Head of caudate nucleus (tissue), 42 donors: Measurements from ENCODE around the gene RIPOR2.
"Not testable (repeated sequence)": the region's sequence is repeated elsewhere in the genome, so short reads cannot be mapped to it uniquely, and the experiment has no call there.

Experiments used
- DNase-seq, 42 donors: peaks; one replicate each; pipeline versions ENCODE4 v3.0.0 to v3.0.0-alpha.2; 2020 to 2021; ENCODE audit warnings: mixed read lengths in 7 of 42
- intact Hi-C: fragments of 100-400 bp; cut with DNase I; formaldehyde crosslinking; loops from one replicate; pipeline ENCODE4 v1.15.0; 2022

The RIPOR2 gene

GRCh38 chr6:24890471-24890870 is 45.3 kb downstream of the RIPOR2 start:
- no peak for DNase-seq

GRCh38 chr6:24888715-24889370 is 46.9 kb downstream of the RIPOR2 start:
- DNase-seq = no peak
- intact Hi-C loops = no loop called here

More at GRCh38 chr6:24890471-24890870, 45.3 kb downstream of the RIPOR2 start:
- intact Hi-C loops = no loop called here

- intact Hi-C loops = no loop called here
- no peak for DNase-seq
These were observed 48.1 kb downstream of the RIPOR2 start for GRCh38 chr6:24887545-24888140.

GRCh38 chr6:24883618-24884017 is 52.1 kb downstream of the RIPOR2 start:
- no peak for DNase-seq
- intact Hi-C loops = no loop called here

DNA sequence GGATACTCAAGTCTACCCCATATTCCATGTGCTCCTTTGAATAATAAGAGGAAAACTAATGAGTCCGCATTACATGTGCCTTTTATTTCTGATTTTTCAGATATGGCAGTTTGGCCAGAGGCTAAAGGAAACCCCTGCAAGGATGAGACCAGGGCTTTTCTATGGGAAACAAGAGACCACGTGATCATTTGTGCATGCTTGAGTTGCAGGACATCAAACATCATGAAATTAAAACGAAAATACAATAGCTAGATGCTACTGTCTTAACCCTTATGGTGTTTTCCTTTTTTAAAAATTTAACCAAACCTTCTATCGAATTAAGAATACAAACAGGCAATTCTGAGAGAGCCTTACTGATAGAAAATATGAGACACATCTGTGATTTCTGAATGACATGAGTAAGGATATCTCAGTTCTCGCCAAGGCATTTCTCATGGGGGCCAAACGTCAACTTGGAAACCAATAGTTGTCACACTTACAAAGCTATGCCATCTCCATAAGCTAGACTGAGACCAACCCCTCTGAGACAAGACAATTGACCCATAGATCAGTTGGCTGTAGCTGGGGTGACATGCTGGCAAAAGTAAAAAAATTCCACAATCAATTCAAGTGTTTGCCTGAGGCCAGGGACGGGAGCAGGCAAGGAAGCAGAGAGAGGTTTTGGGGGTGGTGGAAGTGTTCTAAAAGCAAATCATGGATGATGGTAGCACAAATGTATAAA is 52.8 kb downstream of the RIPOR2 start:
- intact Hi-C loops = no loop called here
- DNase-seq = no peak

DNA sequence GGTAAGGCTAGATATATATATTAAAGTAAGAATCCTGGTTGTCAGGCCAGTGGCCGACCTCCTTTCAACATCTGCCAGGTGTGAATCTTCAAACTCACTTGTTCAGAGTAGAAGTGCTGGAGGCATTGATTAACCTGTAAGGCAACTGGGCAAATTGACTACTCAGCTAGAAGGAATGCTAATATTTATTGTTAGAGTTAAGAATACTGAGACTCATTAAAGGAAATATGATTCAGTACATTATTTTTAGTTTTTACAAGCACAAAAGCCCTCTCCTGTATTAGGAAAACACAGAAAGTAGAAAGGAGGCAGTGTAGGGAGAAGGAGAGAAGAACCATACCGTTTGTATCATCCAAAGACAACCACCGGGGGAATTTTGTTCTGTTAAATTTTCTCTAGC is 53.5 kb downstream of the RIPOR2 start:
- no peak for DNase-seq
- intact Hi-C loops = no loop called here

GRCh38 chr6:24881376-24881775 is 54.4 kb downstream of the RIPOR2 start:
- intact Hi-C loops = no loop called here
- DNase-seq = no peak

- intact Hi-C loops = no loop called here
- no peak for DNase-seq
These were observed 55.3 kb downstream of the RIPOR2 start for GRCh38 chr6:24880451-24880850.

- intact Hi-C loops = no loop called here
- DNase-seq = no peak
These were observed 56.4 kb downstream of the RIPOR2 start for GRCh38 chr6:24879351-24879750.

DNA sequence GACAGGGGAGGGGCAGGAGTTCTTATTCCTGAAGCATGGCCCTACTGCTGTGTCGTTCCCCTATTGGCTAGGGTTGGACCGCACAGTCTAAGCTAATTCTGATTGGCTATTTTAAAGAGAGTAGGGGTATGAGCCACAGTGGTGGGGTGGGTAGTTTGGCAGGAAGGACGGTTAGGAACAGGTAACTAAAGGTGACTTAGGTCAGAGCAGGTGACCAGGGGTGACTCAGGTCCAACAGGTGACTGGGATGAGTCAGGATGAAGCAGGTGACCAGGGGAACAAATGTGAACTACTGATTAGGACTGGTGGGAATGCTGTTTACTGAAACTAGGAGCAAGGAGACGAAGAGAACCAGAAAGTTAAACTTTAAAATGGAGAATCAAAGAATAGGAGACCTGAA is 58.0 kb downstream of the RIPOR2 start:
- DNase-seq, intact Hi-C loops: not testable (repeated sequence)

DNA sequence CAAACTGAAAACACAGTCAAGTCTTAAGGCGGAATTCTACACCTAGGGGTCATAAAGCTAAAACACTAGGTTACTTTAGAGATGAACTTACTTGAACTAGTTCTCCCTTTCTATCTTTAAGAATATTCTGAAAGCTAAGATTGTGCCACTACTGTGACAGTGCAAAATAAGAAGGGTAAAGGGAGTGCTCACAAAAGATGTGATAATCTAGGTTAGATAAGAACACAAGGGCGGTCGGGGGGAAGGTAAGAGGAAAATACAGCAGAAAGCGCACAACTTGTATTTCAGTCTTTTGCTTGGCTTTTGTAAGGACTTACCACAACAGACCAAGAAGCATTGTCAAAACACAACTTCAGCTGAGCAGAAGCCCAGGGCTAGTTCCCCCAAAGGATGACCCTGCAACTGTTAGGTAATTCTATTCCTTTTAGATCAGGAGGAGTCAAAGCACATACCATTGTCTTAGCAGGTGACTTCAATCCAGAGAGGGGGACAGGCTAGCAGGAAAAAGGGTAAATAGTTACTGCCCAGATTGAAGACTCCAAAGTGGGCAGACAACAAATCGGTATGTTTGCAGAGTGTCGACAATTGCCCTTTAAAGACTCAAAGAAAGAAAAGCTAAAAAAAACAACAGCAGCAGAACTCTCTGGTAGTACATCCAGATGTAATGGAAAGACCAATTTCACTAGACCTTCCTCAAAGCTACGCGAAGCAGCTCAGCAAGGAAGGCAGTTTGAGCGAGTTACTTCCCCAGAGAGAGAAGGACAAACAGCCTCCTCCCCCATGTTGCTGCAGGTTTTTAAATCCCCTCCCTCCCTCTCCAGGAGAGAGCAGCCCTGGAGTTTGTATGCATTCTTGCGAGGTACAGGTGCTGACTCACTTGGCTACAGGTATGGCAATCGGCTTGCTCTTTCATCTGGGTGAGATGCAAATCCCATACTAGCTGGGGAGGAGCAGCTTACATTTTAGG is 59.0 kb downstream of the RIPOR2 start:
- peak in 5 of 42 donors; percentile 8 to 48 (median 23) for DNase-seq
- intact Hi-C loops = no loop called here

- no peak for DNase-seq
- intact Hi-C loops = no loop called here
These were observed 60.2 kb downstream of the RIPOR2 start for GRCh38 chr6:24875534-24875901.

- no peak for DNase-seq
- intact Hi-C loops = no loop called here
These were observed 60.8 kb downstream of the RIPOR2 start for GRCh38 chr6:24874776-24875533.

GRCh38 chr6:24874128-24874527 is 61.6 kb downstream of the RIPOR2 start:
- intact Hi-C loops = no loop called here
- no peak for DNase-seq

DNA sequence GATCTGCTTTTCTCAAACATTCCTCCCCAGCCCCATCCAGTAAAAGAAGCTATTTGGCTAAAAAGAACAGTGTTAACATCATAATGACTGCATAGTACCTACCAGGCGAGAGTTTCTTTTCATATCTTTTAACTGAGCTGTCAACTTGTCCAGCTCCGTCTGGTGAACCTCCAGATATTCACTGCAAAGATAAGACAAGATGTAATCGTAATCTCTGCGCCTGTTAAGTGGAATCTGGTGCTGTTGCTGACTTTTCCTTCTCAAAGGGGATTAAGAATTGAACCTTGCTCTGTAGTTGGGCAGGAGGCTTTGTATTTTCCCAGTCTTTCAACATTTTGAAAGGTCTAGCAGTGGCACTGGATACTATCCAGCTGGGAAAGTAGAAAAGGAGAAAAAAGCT is 63.0 kb downstream of the RIPOR2 start:
- intact Hi-C loops = no loop called here
- no peak for DNase-seq

DNA sequence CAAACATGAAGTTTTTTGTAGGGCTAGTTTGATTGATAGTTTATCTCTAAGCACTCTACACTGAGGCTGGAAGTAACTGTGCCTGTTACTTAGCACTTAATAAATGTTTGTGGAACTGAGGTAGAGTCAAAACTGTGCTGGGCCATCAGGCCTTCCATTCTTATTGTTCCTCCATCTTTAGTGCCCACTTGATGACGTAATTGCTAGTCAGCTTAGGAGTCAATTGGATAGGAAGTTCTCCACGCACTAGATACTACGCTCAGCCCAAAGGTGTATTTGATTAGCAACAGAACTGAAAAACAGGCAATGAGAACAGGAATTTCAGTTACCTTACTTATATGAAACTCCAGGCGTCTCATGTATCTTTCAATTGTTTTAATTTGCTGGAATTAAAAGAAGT is 67.0 kb downstream of the RIPOR2 start:
- DNase-seq = no peak
- intact Hi-C loops = no loop called here

GRCh38 chr6:24867104-24867703 is 68.6 kb downstream of the RIPOR2 start:
- DNase-seq = no peak
- intact Hi-C loops = no loop called here

- DNase-seq = no peak
- intact Hi-C loops = no loop called here
These were observed 70.6 kb downstream of the RIPOR2 start for GRCh38 chr6:24865161-24865560.
